Measurements from ENCODE around the gene C6orf136. TPM values are rescaled to one million over a fixed set of nuclear protein-coding genes. Genes with fewer than 3 reads are reported as not detected.

C6orf136 gene, protein sequence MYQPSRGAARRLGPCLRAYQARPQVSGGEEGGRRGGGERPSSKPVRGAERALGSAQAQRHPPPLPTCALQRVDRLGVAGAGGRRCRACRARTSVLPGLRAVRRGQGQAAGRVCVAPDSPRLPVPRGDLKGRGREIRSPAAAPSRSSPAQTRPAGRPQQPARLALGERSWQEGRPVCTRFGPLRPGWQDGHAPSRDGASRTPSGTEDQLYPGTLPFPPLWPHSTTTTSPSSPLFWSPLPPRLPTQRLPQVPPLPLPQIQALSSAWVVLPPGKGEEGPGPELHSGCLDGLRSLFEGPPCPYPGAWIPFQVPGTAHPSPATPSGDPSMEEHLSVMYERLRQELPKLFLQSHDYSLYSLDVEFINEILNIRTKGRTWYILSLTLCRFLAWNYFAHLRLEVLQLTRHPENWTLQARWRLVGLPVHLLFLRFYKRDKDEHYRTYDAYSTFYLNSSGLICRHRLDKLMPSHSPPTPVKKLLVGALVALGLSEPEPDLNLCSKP
- 3.1 and 4.4 TPM in 2 replicates for total RNA-seq

DNA sequence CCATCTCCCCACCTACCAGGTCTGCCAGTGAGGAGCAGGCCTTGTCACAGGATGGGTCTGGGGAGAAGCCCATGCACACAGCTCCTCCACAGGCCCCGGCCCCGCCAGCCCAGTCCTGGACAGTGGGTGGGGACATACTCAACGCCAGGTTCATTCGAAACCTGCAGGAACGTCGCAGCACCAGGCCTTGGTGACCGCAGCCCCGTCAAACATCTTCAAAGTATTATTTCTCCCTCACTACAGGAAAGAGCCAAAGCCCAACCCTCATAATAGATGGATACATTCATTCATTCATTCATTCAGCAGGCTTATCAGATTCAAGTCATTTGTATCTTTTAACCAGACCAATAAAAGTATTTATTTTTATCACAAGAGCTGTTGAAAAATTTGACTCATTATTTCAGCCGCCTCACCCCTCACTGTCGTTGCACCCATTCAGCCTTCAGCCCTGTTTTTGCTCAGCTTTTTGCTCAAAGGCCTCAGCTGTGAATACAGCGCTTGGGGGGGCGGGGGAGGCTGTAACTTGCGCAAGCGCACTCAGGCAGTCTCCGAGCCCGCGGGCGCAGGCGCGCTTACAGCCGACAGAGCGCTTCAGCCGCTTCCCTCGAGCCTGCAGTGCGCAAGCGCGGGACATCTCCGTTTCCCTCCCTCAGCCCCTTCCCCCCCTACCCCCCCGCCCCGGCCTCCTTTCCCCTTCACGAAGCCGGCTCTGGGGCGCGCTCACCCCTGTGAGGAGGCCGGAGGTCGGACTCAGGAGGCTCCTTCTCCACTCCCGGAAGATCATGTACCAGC, at the start of gene C6orf136:
C6orf136 (plus strand) TSS at position 684 of the 792 bp plus-strand sequence; CDS start at position 783, 99 bp downstream.

GRCh38 chr6:30616811-30617564, 29.9 kb upstream of the C6orf136 start, which contains the start of gene PPP1R10:
PPP1R10 (minus strand) TSS chr6:30617243; CDS start chr6:30609944, 7,299 bp downstream.

DNA sequence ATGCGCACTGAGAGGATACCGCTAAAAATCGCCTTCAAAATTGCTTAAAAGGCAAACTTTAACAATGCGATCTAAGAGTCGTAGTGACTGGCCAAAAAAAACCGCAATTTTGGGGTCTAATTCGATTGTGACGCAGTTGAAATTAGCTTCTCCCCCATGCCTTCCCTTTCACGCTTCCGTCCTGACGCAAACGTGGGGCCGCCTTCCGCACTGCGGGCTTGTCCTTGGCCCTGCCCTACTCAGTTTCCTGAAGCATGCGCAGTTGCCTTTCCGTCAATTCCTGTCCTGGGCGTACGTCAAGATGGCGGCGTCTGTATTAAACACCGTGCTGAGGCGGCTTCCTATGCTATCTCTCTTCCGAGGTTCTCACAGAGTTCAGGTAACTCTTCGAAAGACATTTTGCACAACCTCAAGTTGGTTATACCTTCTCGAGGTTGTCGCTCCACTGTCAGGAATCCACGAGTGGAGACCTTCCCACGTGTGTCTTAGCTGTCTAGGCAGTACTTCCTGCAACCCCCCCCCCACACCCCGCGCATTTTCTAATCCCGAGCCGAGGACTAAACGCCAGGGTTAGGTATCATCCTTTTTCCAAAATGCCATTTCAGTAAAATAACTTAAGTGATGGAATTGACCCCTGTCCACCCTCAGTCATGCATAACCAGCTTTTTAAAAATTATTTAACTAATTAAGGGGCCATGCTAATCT, 29.2 kb upstream of the C6orf136 start, which contains the start of gene MRPS18B:
MRPS18B (plus strand) TSS at position 276 of the 705 bp plus-strand sequence; CDS start at position 302, 26 bp downstream.

DNA sequence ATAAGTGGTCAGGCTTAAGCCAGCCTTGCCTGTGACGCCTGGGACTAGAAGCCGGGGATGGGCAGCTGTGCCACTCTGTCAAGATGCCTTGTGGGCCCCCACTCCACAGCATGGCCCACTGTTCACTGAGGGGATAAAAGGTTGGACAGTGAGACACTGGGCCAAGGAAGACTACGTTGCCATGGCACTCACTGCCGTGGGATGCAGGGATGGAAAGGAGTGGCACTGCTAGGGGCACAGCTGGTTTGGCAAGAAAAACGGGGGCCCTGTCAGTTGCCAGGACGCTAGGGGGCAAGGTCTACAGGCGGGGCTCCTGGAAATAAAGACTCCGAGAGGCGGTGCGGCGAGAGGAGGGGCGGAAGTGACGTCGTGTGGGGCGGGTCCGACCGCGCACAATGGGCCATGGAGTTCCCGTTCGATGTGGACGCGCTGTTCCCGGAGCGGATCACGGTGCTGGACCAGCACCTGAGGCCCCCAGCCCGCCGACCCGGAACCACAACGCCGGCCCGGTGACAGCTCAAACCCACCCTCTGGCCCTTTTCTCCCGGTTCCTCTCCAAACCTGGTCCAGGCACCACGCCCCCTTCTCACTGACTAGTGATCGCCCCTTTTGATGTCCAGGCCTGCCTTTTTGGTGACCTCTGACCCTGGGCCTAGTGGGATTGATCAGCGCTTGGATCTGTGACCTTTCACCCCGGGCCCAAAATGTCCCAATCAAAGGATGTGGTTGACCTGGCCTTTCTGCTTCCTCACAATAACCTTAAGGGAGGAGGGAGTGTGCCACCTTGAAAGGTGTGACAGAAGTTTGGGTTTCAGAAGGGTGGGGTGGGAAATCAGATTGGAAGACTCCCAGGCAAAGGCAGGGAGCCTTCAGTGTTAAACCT, 20.2 kb upstream of the C6orf136 start, which contains the start of gene ATAT1:
ATAT1 (plus strand) TSS at position 391 of the 883 bp plus-strand sequence.

GRCh38 chr6:30672445-30673253, 25.7 kb downstream of the C6orf136 start, which contains the start of gene DHX16:
DHX16 (minus strand) TSS chr6:30673006; CDS start chr6:30672841, 165 bp downstream.

GRCh38 chr6:30686009-30686907, 39.3 kb downstream of the C6orf136 start, which contains the start of gene PPP1R18:
PPP1R18 (minus strand) TSS chr6:30686645; CDS start chr6:30686018, 627 bp downstream.

GRCh38 chr6:30690403-30691207, 43.7 kb downstream of the C6orf136 start, which contains the start of gene NRM:
NRM (minus strand) TSS chr6:30690984; CDS start chr6:30690974, 10 bp downstream.

Other genes with a start within 250 kb of the C6orf136 start
- gene HLA-E, start 157.6 kb upstream of the C6orf136 start, total RNA-seq = 122 and 139 TPM in 2 replicates
- 38.6 and 44.4 TPM in 2 replicates for gene GNL1, start 90.6 kb upstream of the C6orf136 start, total RNA-seq
- gene PRR3, start 89.8 kb upstream of the C6orf136 start, total RNA-seq = 7.3 and 8.0 TPM in 2 replicates
- gene ABCF1, start 75.7 kb upstream of the C6orf136 start, total RNA-seq = 34.9 and 42.2 TPM in 2 replicates
- 43.4 and 53.0 TPM in 2 replicates for gene PPP1R10, start 29.9 kb upstream of the C6orf136 start, total RNA-seq
- gene MRPS18B, start 29.3 kb upstream of the C6orf136 start, total RNA-seq = 118 and 134 TPM in 2 replicates
- gene ATAT1, start 20.3 kb upstream of the C6orf136 start, total RNA-seq = 3.3 and 4.1 TPM in 2 replicates
- 22.8 and 27.8 TPM in 2 replicates for gene DHX16, start 25.9 kb downstream of the C6orf136 start, total RNA-seq
- 44.5 and 73.1 TPM in 2 replicates for gene PPP1R18, start 39.5 kb downstream of the C6orf136 start, total RNA-seq
- 7.7 and 9.0 TPM in 2 replicates for gene NRM, start 43.9 kb downstream of the C6orf136 start, total RNA-seq
- 6.2 and 10.0 TPM in 2 replicates for gene MDC1, start 70.1 kb downstream of the C6orf136 start, total RNA-seq
- 819 and 1,073 TPM in 2 replicates for gene TUBB, start 73.2 kb downstream of the C6orf136 start, total RNA-seq
- 88.4 and 104 TPM in 2 replicates for gene FLOT1, start 95.6 kb downstream of the C6orf136 start, total RNA-seq
- 8.8 and 13.7 TPM in 2 replicates for gene IER3, start 97.4 kb downstream of the C6orf136 start, total RNA-seq
- 2.6 and 3.9 TPM in 2 replicates for gene DDR1, start 237.4 kb downstream of the C6orf136 start, total RNA-seq

All from subcutaneous preadipocyte (primary cell).